MM.1S (cell line): ENCODE measurements around the gene PRPF6.

ENCODE experiments used
- DNase-seq: peaks from one replicate; pipeline ENCODE4 v3.0.0-alpha.2; 2015
- H2AFZ ChIP-seq: fragments of 300-600 bp; sonication (generic); 2 replicates; pipeline ENCODE4 v1.6.0; 2016; ENCODE audit warnings: antibody characterized with exemption, low read length
- H3F3A ChIP-seq: fragments of 300-600 bp; sonication (generic); 2 replicates; pipeline ENCODE4 v1.6.1; 2016; ENCODE audit warnings: mild to moderate bottlenecking, antibody characterized with exemption, low read length, moderate library complexity, mixed read lengths; ENCODE audit not compliant: insufficient read depth
- H3K27ac ChIP-seq: fragments of 300-600 bp; sonication (generic); 2 replicates; pipeline ENCODE4 v1.5.1; 2016; ENCODE audit warnings: mild to moderate bottlenecking, low read length
- H3K27me3 ChIP-seq: fragments of 300-600 bp; sonication (generic); replicated peaks from 2 replicates; pipeline ENCODE4 v1.6.0; 2016; ENCODE audit warnings: low read length; ENCODE audit not compliant: insufficient read depth
- H3K36me3 ChIP-seq: fragments of 300-600 bp; sonication (generic); replicated peaks from 2 replicates; pipeline ENCODE4 v1.6.1; 2016; ENCODE audit warnings: mild to moderate bottlenecking, low read length, mixed read lengths; ENCODE audit not compliant: insufficient read depth
- H3K4me1 ChIP-seq: fragments of 300-600 bp; sonication (generic); 2 replicates; pipeline ENCODE4 v1.6.1; 2016; ENCODE audit warnings: low read length, mixed read lengths
- H3K4me2 ChIP-seq: fragments of 300-600 bp; sonication (generic); 2 replicates; pipeline ENCODE4 v1.6.0; 2016; ENCODE audit warnings: low read depth, low read length
- H3K4me3 ChIP-seq: fragments of 300-600 bp; sonication (generic); 2 replicates; pipeline ENCODE4 v1.5.1; 2016; ENCODE audit warnings: low read length, mixed read lengths
- H3K79me2 ChIP-seq: fragments of 300-600 bp; sonication (generic); 2 replicates; pipeline ENCODE4 v1.6.1; 2016; ENCODE audit warnings: mixed run types, low read length, mixed read lengths
- H3K9ac ChIP-seq: fragments of 300-600 bp; sonication (generic); 2 replicates; pipeline ENCODE4 v1.6.1; 2016; ENCODE audit warnings: low read length, mixed read lengths
- H3K9me2 ChIP-seq: fragments of 300-600 bp; sonication (generic); replicated peaks from 2 replicates; pipeline ENCODE4 v1.6.1; 2016; ENCODE audit warnings: mild to moderate bottlenecking, low read length, mixed read lengths; ENCODE audit not compliant: insufficient read depth
- H3K9me3 ChIP-seq: fragments of 300-600 bp; sonication (generic); replicated peaks from 2 replicates; pipeline ENCODE4 v1.6.1; 2016; ENCODE audit warnings: mild to moderate bottlenecking, low read length, mixed read lengths; ENCODE audit not compliant: insufficient read depth
- H4K20me1 ChIP-seq: fragments of 300-600 bp; sonication (generic); 2 replicates; pipeline ENCODE4 v1.6.1; 2016; ENCODE audit warnings: mild to moderate bottlenecking, low read length, moderate library complexity, mixed read lengths; ENCODE audit not compliant: insufficient read depth
- CTCF ChIP-seq: fragments of 300-600 bp; sonication (generic); IDR thresholded peaks from 2 replicates; pipeline ENCODE4 v1.5.1; 2016; ENCODE audit warnings: antibody characterized with exemption, low read length, mixed read lengths
- EZH2 ChIP-seq: fragments of 300-600 bp; sonication (generic); optimal IDR thresholded peaks from 2 replicates; pipeline ENCODE3; 2017; ENCODE audit warnings: low read depth, mild to moderate bottlenecking, antibody characterized with exemption, low read length, mixed read lengths
- EZH2phosphoT487 ChIP-seq: fragments of 300-600 bp; sonication (generic); IDR thresholded peaks from 2 replicates; pipeline ENCODE4 v1.6.1; 2018; ENCODE audit warnings: antibody characterized with exemption, low read length

Gene PRPF6

GRCh38 chr20:64030371-64031134 is 49.6 kb downstream of the PRPF6 start:
- DNase-seq = no peak
- Histone ChIP-seq H3K9me3 (no peaks in the 10 kb centered on the region), H3K9ac (no peak overlapping the region), H3F3A (no peaks in the 10 kb centered on the region), H3K4me2 (no peak overlapping the region), H3K4me3 (no peak overlapping the region), H3K79me2 (no peaks in the 10 kb centered on the region), H2AFZ (no peak overlapping the region), H3K36me3 (no peaks in the 10 kb centered on the region), H4K20me1 (no peaks in the 10 kb centered on the region), H3K9me2 (no peaks in the 10 kb centered on the region), H3K27me3 (no peaks in the 10 kb centered on the region), H3K4me1 (no peaks in the 10 kb centered on the region), H3K27ac (no peak overlapping the region)
- TF ChIP-seq CTCF = no peak
- no peak for TF ChIP-seq EZH2
- no peak for TF ChIP-seq EZH2phosphoT487

- Histone ChIP-seq H3K27ac (no peak overlapping the region), H3K79me2 (no peaks in the 10 kb centered on the region), H4K20me1 (no peaks in the 10 kb centered on the region), H3K9ac (no peak overlapping the region), H3K4me1 (no peaks in the 10 kb centered on the region), H3K27me3 (peaks cover under 1% of the 10 kb centered on the region; the same call in 1 of the 2 replicates), H3K4me3 (no peak overlapping the region), H3K4me2 (no peak overlapping the region), H2AFZ (no peak overlapping the region), H3K36me3 (no peaks in the 10 kb centered on the region), H3F3A (no peaks in the 10 kb centered on the region), H3K9me2 (no peaks in the 10 kb centered on the region), H3K9me3 (no peaks in the 10 kb centered on the region)
- DNase-seq = no peak
- no peak for TF ChIP-seq EZH2
- no peak for TF ChIP-seq CTCF
- no peak for TF ChIP-seq EZH2phosphoT487
These were observed 50.9 kb downstream of the PRPF6 start for GRCh38 chr20:64031822-64032314.

GRCh38 chr20:64032706-64033624 is 52.0 kb downstream of the PRPF6 start:
- Histone ChIP-seq H3K4me3 (no peak overlapping the region), H3K27ac (no peak overlapping the region), H3K36me3 (no peaks in the 10 kb centered on the region)

More at GRCh38 chr20:64032706-64033624, 52.0 kb downstream of the PRPF6 start:
- TF ChIP-seq CTCF = no peak
- no peak for TF ChIP-seq EZH2
- no peak for TF ChIP-seq EZH2phosphoT487
- no peak overlapping the region for H3K4me2 ChIP-seq
- H3F3A ChIP-seq = no peaks in the 10 kb centered on the region
- H3K79me2 ChIP-seq = no peaks in the 10 kb centered on the region
- no peaks in the 10 kb centered on the region for H3K4me1 ChIP-seq
- no peaks in the 10 kb centered on the region for H3K9me3 ChIP-seq
- H3K27me3 ChIP-seq = peaks cover 3% of the 10 kb centered on the region; the same call in 1 of the 2 replicates
- no peak overlapping the region for H3K9ac ChIP-seq
- no peak for DNase-seq
- no peak overlapping the region for H2AFZ ChIP-seq
- H4K20me1 ChIP-seq = no peaks in the 10 kb centered on the region
- H3K9me2 ChIP-seq = no peaks in the 10 kb centered on the region
